ENCODE results near the gene FECH.
"Not testable (repeated sequence)": the region's sequence is repeated elsewhere in the genome, so short reads cannot be mapped to it uniquely, and the experiment has no call there.

The FECH gene

GRCh38 chr18:57586251-57587049 lies at the start of gene FECH:
FECH (minus strand) TSS chr18:57586702; CDS start chr18:57586620, 82 bp downstream.
- DNase-seq (ENCODE audit: low spot score) = peak; percentile 36

GRCh38 chr18:57635003-57635822 lies 48.7 kb upstream of the FECH start:
- peak; percentile 58 for DNase-seq (ENCODE audit: low spot score)

- DNase-seq (ENCODE audit: low spot score) = no peak
These were observed 45.2 kb upstream of the FECH start for GRCh38 chr18:57631697-57632096.

GRCh38 chr18:57630754-57631595 lies 44.5 kb upstream of the FECH start:
- DNase-seq (ENCODE audit: low spot score) = no peak

- DNase-seq (ENCODE audit: low spot score) = peak; percentile 76
These were observed 43.7 kb upstream of the FECH start for GRCh38 chr18:57630002-57630753.

GRCh38 chr18:57629422-57629821 lies 42.9 kb upstream of the FECH start:
- DNase-seq (ENCODE audit: low spot score) = no peak

- DNase-seq (ENCODE audit: low spot score) = no peak
These were observed 41.0 kb upstream of the FECH start for GRCh38 chr18:57627488-57627887.

GRCh38 chr18:57624988-57625387 lies 38.5 kb upstream of the FECH start:
- peak; percentile 28 for DNase-seq (ENCODE audit: low spot score)

GRCh38 chr18:57621246-57621604 lies 34.7 kb upstream of the FECH start:
- DNase-seq (ENCODE audit: low spot score) = no peak

- no peak for DNase-seq (ENCODE audit: low spot score)
These were observed 33.4 kb upstream of the FECH start for GRCh38 chr18:57619876-57620275.

GRCh38 chr18:57618910-57619309 lies 32.4 kb upstream of the FECH start:
- DNase-seq (ENCODE audit: low spot score) = no peak

GRCh38 chr18:57603871-57604270 lies 17.4 kb upstream of the FECH start:
- no peak for DNase-seq (ENCODE audit: low spot score)

GRCh38 chr18:57595347-57595746 lies 8.8 kb upstream of the FECH start:
- DNase-seq (ENCODE audit: low spot score) = no peak

GRCh38 chr18:57592716-57593115 lies 6.2 kb upstream of the FECH start:
- not testable (repeated sequence) for DNase-seq (ENCODE audit: low spot score)

- DNase-seq (ENCODE audit: low spot score) = no peak
These were observed 2.7 kb upstream of the FECH start for GRCh38 chr18:57589161-57589560.

- no peak for DNase-seq (ENCODE audit: low spot score)
These were observed 678 bp upstream of the FECH start for GRCh38 chr18:57587098-57587661.

GRCh38 chr18:57585855-57586250 lies 649 bp downstream of the FECH start:
- DNase-seq (ENCODE audit: low spot score) = no peak

- no peak for DNase-seq (ENCODE audit: low spot score)
These were observed 1.1 kb downstream of the FECH start for GRCh38 chr18:57585421-57585820.

- no peak for DNase-seq (ENCODE audit: low spot score)
These were observed 2.1 kb downstream of the FECH start for GRCh38 chr18:57584444-57584843.

GRCh38 chr18:57583297-57583835 lies 3.1 kb downstream of the FECH start:
- DNase-seq (ENCODE audit: low spot score) = no peak

All from COLO829 (cell line).